ENCODE measurements around the gene FOLR2. TPM values are rescaled to one million over a fixed set of nuclear protein-coding genes. Genes with fewer than 3 reads are reported as not detected.

Gene FOLR2
- total and polyA plus RNA-seq, 2 experiments from 2014 or later: not detected

DNA sequence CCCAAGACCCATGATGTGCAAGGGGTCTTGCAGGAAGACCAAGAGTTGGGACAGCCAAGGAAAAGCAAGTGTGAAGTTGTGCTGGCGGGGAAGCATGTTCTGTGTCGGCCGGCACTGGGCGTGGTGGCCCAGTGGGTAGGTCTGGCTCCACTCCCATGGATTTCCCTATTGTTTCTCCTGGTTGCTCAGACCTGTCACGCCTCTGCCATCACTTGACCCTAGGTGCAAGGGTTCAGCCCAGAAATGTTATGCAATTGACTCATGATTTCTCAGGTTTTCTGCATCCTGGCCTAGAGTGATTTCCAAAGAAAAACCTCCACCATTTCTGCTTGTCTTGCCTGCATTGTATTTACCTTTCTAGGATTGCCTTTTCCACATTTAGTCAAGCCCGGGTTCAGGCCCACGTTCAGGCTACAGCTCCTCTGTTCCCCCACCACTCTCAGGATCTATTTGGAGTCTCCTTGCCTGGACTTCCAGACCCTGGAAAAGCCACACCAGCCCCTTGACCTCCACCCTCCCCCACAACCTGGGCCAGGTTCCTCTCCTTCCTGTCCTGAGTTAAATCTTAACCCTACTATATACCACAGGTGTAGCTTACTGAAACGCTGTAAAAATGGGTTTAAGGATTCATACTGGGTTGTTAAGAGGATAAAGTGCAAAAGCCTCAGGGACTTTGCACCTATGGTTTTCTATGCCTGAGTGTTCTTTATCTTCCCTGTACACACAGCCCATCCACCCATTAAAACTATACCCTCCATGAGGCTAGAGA lies 42.1 kb upstream of the FOLR2 start:
- Histone ChIP-seq H3K27ac (ENCODE audit: low read depth) (no peak overlapping the region), H3K4me2 (no peak overlapping the region), H3K36me3 (ENCODE audit: insufficient read depth) (no peaks in the 10 kb centered on the region), H3K27me3 (ENCODE audit: insufficient read depth) (no peaks in the 10 kb centered on the region), H3K4me3 (no peak overlapping the region), H3K9me2 (ENCODE audit: insufficient read depth) (no peaks in the 10 kb centered on the region), H3K4me1 (ENCODE audit: insufficient read depth) (no peaks in the 10 kb centered on the region), H2AFZ (no peak overlapping the region), H3K79me2 (replicated peaks; ENCODE audit: insufficient read depth) (no peaks in the 10 kb centered on the region), H3F3A (replicated peaks; ENCODE audit: low read depth) (no peaks in the 10 kb centered on the region), H4K20me1 (replicated peaks; ENCODE audit: insufficient read depth) (no peaks in the 10 kb centered on the region)
- no peak overlapping the region for H3K4me3 Mint-ChIP-seq
- H3K27me3 Mint-ChIP-seq (ENCODE audit: insufficient read depth, low read depth, poor library complexity): peaks cover 7% of the 10 kb centered on the region
- ATAC-seq (no peak), DNase-seq (ENCODE audit: low spot score) (no peak)
- no peak overlapping the region for H3K27ac Mint-ChIP-seq
- no peaks in the 10 kb centered on the region for H3K36me3 Mint-ChIP-seq (ENCODE audit: low read depth)
- H3K4me1 Mint-ChIP-seq: no peaks in the 10 kb centered on the region
- TF ChIP-seq, protein P1, sequence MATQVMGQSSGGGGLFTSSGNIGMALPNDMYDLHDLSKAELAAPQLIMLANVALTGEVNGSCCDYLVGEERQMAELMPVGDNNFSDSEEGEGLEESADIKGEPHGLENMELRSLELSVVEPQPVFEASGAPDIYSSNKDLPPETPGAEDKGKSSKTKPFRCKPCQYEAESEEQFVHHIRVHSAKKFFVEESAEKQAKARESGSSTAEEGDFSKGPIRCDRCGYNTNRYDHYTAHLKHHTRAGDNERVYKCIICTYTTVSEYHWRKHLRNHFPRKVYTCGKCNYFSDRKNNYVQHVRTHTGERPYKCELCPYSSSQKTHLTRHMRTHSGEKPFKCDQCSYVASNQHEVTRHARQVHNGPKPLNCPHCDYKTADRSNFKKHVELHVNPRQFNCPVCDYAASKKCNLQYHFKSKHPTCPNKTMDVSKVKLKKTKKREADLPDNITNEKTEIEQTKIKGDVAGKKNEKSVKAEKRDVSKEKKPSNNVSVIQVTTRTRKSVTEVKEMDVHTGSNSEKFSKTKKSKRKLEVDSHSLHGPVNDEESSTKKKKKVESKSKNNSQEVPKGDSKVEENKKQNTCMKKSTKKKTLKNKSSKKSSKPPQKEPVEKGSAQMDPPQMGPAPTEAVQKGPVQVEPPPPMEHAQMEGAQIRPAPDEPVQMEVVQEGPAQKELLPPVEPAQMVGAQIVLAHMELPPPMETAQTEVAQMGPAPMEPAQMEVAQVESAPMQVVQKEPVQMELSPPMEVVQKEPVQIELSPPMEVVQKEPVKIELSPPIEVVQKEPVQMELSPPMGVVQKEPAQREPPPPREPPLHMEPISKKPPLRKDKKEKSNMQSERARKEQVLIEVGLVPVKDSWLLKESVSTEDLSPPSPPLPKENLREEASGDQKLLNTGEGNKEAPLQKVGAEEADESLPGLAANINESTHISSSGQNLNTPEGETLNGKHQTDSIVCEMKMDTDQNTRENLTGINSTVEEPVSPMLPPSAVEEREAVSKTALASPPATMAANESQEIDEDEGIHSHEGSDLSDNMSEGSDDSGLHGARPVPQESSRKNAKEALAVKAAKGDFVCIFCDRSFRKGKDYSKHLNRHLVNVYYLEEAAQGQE (IDR thresholded peaks at IDR 0.05; ENCODE audit: unreplicated experiment): no peak
- TF ChIP-seq, protein P2, sequence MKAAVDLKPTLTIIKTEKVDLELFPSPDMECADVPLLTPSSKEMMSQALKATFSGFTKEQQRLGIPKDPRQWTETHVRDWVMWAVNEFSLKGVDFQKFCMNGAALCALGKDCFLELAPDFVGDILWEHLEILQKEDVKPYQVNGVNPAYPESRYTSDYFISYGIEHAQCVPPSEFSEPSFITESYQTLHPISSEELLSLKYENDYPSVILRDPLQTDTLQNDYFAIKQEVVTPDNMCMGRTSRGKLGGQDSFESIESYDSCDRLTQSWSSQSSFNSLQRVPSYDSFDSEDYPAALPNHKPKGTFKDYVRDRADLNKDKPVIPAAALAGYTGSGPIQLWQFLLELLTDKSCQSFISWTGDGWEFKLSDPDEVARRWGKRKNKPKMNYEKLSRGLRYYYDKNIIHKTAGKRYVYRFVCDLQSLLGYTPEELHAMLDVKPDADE (IDR thresholded peaks at IDR 0.05): no peak
- TF ChIP-seq, protein P3, sequence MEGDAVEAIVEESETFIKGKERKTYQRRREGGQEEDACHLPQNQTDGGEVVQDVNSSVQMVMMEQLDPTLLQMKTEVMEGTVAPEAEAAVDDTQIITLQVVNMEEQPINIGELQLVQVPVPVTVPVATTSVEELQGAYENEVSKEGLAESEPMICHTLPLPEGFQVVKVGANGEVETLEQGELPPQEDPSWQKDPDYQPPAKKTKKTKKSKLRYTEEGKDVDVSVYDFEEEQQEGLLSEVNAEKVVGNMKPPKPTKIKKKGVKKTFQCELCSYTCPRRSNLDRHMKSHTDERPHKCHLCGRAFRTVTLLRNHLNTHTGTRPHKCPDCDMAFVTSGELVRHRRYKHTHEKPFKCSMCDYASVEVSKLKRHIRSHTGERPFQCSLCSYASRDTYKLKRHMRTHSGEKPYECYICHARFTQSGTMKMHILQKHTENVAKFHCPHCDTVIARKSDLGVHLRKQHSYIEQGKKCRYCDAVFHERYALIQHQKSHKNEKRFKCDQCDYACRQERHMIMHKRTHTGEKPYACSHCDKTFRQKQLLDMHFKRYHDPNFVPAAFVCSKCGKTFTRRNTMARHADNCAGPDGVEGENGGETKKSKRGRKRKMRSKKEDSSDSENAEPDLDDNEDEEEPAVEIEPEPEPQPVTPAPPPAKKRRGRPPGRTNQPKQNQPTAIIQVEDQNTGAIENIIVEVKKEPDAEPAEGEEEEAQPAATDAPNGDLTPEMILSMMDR (conservative IDR thresholded peaks at IDR 0.05; ENCODE audit: low read depth in 2 of 2): no peak
- no peak for TF ChIP-seq JUNB (IDR thresholded peaks at IDR 0.05; ENCODE audit: unreplicated experiment)
- TF ChIP-seq STAT1 (IDR thresholded peaks at IDR 0.05; ENCODE audit: unreplicated experiment): no peak
- H3K9me3 Mint-ChIP-seq: no peaks in the 10 kb centered on the region

DNA sequence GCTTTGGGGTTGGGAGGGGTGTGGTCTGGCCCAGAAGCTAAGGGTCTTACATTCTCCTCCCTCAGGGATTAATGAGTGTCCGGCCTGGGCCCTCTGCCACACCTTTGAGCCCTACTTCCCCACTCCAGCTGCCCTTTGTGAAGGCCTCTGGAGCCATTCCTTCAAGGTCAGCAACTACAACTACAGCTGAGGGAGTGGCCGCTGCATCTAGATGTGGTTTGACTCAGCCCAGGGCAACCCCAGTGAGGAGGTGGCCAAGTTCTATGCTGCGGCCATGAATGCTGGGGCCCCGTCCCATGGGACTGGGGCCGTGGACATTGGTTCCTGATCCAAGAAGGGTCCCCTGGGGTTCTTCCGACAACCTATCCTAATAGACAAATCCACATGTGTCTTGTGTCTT lies 38.9 kb upstream of the FOLR2 start:
- Histone ChIP-seq H3F3A (replicated peaks; ENCODE audit: low read depth) (no peaks in the 10 kb centered on the region), H3K4me3 (no peak overlapping the region), H3K27ac (ENCODE audit: low read depth) (no peak overlapping the region), H3K9me2 (ENCODE audit: insufficient read depth) (no peaks in the 10 kb centered on the region), H2AFZ (no peak overlapping the region), H3K27me3 (ENCODE audit: insufficient read depth) (no peaks in the 10 kb centered on the region), H4K20me1 (replicated peaks; ENCODE audit: insufficient read depth) (no peaks in the 10 kb centered on the region), H3K4me1 (ENCODE audit: insufficient read depth) (no peaks in the 10 kb centered on the region), H3K36me3 (ENCODE audit: insufficient read depth) (no peaks in the 10 kb centered on the region), H3K79me2 (replicated peaks; ENCODE audit: insufficient read depth) (no peaks in the 10 kb centered on the region), H3K4me2 (no peak overlapping the region)
- Mint-ChIP-seq H3K27me3 (ENCODE audit: insufficient read depth, low read depth, poor library complexity) (peaks cover 7% of the 10 kb centered on the region), H3K27ac (no peak overlapping the region), H3K36me3 (ENCODE audit: low read depth) (no peaks in the 10 kb centered on the region), H3K9me3 (no peaks in the 10 kb centered on the region), H3K4me3 (no peak overlapping the region), H3K4me1 (no peaks in the 10 kb centered on the region)
- DNase-seq (ENCODE audit: low spot score) (no peak), ATAC-seq (no peak)
- TF ChIP-seq, protein P3 (conservative IDR thresholded peaks at IDR 0.05; ENCODE audit: low read depth in 2 of 2): no peak
- TF ChIP-seq ZNF114 (CRISPR knock-in tag; IDR thresholded peaks at IDR 0.05) (no peak), ZNF331 (CRISPR knock-in tag; IDR thresholded peaks at IDR 0.05; ENCODE audit: low read depth) (no peak), POLR2AphosphoS5 (IDR thresholded peaks at IDR 0.05; ENCODE audit: low read depth) (no peak)

All from GM23338 (cell line).